GM12875 (cell line): Measurements from ENCODE around the gene GPS1.

Source experiments
- H3K4me3 ChIP-seq: one replicate; pipeline ENCODE4 v1.5.1; 2011; ENCODE audit warnings: low read depth, low read length, control low read depth
- CTCF ChIP-seq: IDR thresholded peaks from 2 replicates; pipeline ENCODE4 v1.5.1; 2011; ENCODE audit warnings: low read depth, mild to moderate bottlenecking, control low read depth, inconsistent platforms, low read length, moderate library complexity, borderline replicate concordance; ENCODE audit not compliant: insufficient read depth

GPS1 gene

GRCh38 chr17:82007228-82007494, 44.5 kb upstream of the GPS1 start:
- TF ChIP-seq CTCF: no peak
- no peak overlapping the region for H3K4me3 ChIP-seq

GRCh38 chr17:82007495-82008257, 44.0 kb upstream of the GPS1 start:
- no peak for TF ChIP-seq CTCF
- H3K4me3 ChIP-seq: no peak overlapping the region

GRCh38 chr17:82008258-82008940, 43.3 kb upstream of the GPS1 start:
- TF ChIP-seq CTCF: no peak
- H3K4me3 ChIP-seq: no peak overlapping the region

- no peak for TF ChIP-seq CTCF
Measured at GRCh38 chr17:82008941-82009405, 42.7 kb upstream of the GPS1 start.

GRCh38 chr17:82009413-82009812, 42.3 kb upstream of the GPS1 start:
- TF ChIP-seq CTCF: no peak
- H3K4me3 ChIP-seq: no peak overlapping the region

More at GRCh38 chr17:82008941-82009405, 42.7 kb upstream of the GPS1 start:
- no peak overlapping the region for H3K4me3 ChIP-seq

- no peak for TF ChIP-seq CTCF
Measured at GRCh38 chr17:82010575-82011525, 40.8 kb upstream of the GPS1 start.

More at GRCh38 chr17:82010575-82011525, 40.8 kb upstream of the GPS1 start:
- H3K4me3 ChIP-seq: no peak overlapping the region
